ENCODE measurements around the gene PABPN1.

DNA sequence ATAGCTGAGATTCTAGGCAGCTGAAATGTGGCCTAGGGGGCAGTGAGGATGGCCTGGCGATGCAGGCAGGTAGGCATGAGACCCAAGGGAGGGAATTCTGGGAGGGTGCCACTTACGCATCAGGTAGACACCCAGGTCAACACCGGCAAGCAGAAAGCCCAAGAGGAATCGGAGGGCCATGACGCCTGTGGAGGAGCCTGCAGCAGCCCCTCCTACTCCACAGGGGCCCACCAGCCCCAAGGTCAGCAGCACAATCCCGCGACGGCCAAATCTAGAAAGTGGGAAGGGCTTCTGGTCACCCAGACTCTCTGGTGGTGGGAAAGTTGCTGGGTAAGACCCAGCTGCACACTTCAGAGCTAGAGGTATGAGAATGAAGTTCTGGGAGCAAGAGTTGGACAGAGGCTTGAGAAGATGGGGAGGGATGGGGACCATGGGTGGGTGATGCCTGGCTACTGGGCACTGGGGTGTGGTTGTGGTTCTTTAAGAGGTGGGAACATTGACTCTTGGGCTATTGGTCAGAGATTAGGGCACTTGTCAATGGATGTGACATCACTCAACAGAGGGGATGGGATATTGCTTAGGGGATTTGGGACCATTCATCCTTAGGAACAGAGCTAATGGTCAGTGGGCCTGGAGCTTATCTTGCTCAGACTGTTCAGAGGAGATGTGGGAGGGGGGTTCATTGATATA lies 28.0 kb downstream of the PABPN1 start:
- no peak for TF ChIP-seq GABPA (IDR thresholded peaks at IDR 0.05 in 1 of 2, conservative IDR thresholded peaks at IDR 0.05 in 1 of 2)
- no peak for TF ChIP-seq MAX (IDR thresholded peaks at IDR 0.05)
- no peak for TF ChIP-seq YY1 (IDR thresholded peaks at IDR 0.05)
- TF ChIP-seq, protein P1, sequence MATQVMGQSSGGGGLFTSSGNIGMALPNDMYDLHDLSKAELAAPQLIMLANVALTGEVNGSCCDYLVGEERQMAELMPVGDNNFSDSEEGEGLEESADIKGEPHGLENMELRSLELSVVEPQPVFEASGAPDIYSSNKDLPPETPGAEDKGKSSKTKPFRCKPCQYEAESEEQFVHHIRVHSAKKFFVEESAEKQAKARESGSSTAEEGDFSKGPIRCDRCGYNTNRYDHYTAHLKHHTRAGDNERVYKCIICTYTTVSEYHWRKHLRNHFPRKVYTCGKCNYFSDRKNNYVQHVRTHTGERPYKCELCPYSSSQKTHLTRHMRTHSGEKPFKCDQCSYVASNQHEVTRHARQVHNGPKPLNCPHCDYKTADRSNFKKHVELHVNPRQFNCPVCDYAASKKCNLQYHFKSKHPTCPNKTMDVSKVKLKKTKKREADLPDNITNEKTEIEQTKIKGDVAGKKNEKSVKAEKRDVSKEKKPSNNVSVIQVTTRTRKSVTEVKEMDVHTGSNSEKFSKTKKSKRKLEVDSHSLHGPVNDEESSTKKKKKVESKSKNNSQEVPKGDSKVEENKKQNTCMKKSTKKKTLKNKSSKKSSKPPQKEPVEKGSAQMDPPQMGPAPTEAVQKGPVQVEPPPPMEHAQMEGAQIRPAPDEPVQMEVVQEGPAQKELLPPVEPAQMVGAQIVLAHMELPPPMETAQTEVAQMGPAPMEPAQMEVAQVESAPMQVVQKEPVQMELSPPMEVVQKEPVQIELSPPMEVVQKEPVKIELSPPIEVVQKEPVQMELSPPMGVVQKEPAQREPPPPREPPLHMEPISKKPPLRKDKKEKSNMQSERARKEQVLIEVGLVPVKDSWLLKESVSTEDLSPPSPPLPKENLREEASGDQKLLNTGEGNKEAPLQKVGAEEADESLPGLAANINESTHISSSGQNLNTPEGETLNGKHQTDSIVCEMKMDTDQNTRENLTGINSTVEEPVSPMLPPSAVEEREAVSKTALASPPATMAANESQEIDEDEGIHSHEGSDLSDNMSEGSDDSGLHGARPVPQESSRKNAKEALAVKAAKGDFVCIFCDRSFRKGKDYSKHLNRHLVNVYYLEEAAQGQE (IDR thresholded peaks at IDR 0.05): no peak
- TF ChIP-seq, protein P2, sequence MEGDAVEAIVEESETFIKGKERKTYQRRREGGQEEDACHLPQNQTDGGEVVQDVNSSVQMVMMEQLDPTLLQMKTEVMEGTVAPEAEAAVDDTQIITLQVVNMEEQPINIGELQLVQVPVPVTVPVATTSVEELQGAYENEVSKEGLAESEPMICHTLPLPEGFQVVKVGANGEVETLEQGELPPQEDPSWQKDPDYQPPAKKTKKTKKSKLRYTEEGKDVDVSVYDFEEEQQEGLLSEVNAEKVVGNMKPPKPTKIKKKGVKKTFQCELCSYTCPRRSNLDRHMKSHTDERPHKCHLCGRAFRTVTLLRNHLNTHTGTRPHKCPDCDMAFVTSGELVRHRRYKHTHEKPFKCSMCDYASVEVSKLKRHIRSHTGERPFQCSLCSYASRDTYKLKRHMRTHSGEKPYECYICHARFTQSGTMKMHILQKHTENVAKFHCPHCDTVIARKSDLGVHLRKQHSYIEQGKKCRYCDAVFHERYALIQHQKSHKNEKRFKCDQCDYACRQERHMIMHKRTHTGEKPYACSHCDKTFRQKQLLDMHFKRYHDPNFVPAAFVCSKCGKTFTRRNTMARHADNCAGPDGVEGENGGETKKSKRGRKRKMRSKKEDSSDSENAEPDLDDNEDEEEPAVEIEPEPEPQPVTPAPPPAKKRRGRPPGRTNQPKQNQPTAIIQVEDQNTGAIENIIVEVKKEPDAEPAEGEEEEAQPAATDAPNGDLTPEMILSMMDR (IDR thresholded peaks at IDR 0.05; ENCODE audit: low read depth, low read length, missing input control): no peak
- no peak for TF ChIP-seq ZBTB33 (IDR thresholded peaks at IDR 0.05)
- no peak for TF ChIP-seq ATF3 (IDR thresholded peaks at IDR 0.05)
- TF ChIP-seq JUND (IDR thresholded peaks at IDR 0.05): no peak
- no peak for TF ChIP-seq HNF4G (IDR thresholded peaks at IDR 0.05)
- TF ChIP-seq FOXA1 (IDR thresholded peaks at IDR 0.05): no peak
- no peak for TF ChIP-seq RAD21 (IDR thresholded peaks at IDR 0.05)
- TF ChIP-seq NR2F2 (IDR thresholded peaks at IDR 0.05): no peak
